ENCODE results near the gene LPGAT1. TPM values are rescaled to one million over a fixed set of nuclear protein-coding genes. Genes with fewer than 3 reads are reported as not detected.

The LPGAT1 gene
- total and polyA plus RNA-seq, 2 of the 13 experiments (the other 11 are each of a cell fraction or from before 2014, with no cell fraction given), result 12.1 to 48.3 TPM

- Histone ChIP-seq H3K27me3 (ENCODE audit: control insufficient read depth in 1 of 2, insufficient read depth in 2 of 2, low read length in 2 of 2) (no peaks in the 10 kb centered on the region), H3K4me1 (ENCODE audit: insufficient read depth, low read length) (peaks cover 6% of the 10 kb centered on the region; the same call in 1 of the 2 replicates), H3K9me3 (ENCODE audit: low read length) (no peaks in the 10 kb centered on the region), H3K79me2 (ENCODE audit: insufficient read depth, low read length) (no peaks in the 10 kb centered on the region), H3K4me2 (ENCODE audit: low read depth, low read length) (peak overlapping the region; percentile 52), H3K36me3 (replicated peaks in 1 of 2; ENCODE audit: control insufficient read depth in 1 of 2, insufficient read depth in 2 of 2, low read length in 2 of 2) (no peaks in the 10 kb centered on the region), H3K27ac (ENCODE audit: extremely low read length, insufficient read depth, low read length) (no peak overlapping the region), H3K4me3 (replicated peaks in 1 of 3; ENCODE audit: insufficient read depth in 1 of 3, low read depth in 2 of 3, low read length in 3 of 3) (peak overlapping the region in 1 of 3 experiments; percentile 7; a peak in 1 of 6 replicates), H3K9ac (ENCODE audit: insufficient read depth, low read depth, low read length) (no peak overlapping the region), H4K20me1 (ENCODE audit: insufficient read depth, low read length) (no peaks in the 10 kb centered on the region), H2AFZ (ENCODE audit: low read length) (no peak overlapping the region)
- ATAC-seq, result no peak
- BruUV-seq (replicated peaks), result no TSS peak
- CTCF ChIA-PET (ENCODE audit: low intra/inter-chr PET ratio, low total read pairs), result no interaction called here
- in situ Hi-C loops (cut with HindIII; ENCODE audit: extremely low pct_ligation_motif_present, low pct_unique_long_range_greater_than_20kb), result no loop called here
- intact Hi-C loops (cut with micrococcal nuclease; ENCODE audit: unreplicated experiment), result no loop called here
- TF ChIP-seq FLYWCH1 (CRISPR knock-in tag; IDR thresholded peaks at IDR 0.05) (no peak), THRA (CRISPR knock-in tag; IDR thresholded peaks at IDR 0.05; ENCODE audit: borderline replicate concordance) (no peak), ZNF883 (CRISPR knock-in tag; IDR thresholded peaks at IDR 0.05; ENCODE audit: not compliant biosample characterization) (no peak), ZBTB43 (CRISPR knock-in tag; conservative IDR thresholded peaks at IDR 0.05) (no peak), SIN3A (IDR thresholded peaks at IDR 0.05; ENCODE audit: borderline replicate concordance, low read depth, low read length) (no peak), ZNF792 (CRISPR knock-in tag; IDR thresholded peaks at IDR 0.05) (no peak), HMGXB4 (CRISPR knock-in tag; IDR thresholded peaks at IDR 0.05; ENCODE audit: borderline replicate concordance in 1 of 2, low read depth in 1 of 2) (no peak), ZNF629 (CRISPR knock-in tag; conservative IDR thresholded peaks at IDR 0.05) (no peak), ATF7 (IDR thresholded peaks at IDR 0.05) (no peak), ATF7 (CRISPR knock-in tag; IDR thresholded peaks at IDR 0.05) (no peak), RCOR2 (CRISPR knock-in tag; IDR thresholded peaks at IDR 0.05) (no peak), BRCA1 (CRISPR knock-in tag; IDR thresholded peaks at IDR 0.05) (no peak), MTA1 (CRISPR knock-in tag; IDR thresholded peaks at IDR 0.05; ENCODE audit: borderline replicate concordance) (no peak), ZNF577 (CRISPR knock-in tag; IDR thresholded peaks at IDR 0.05; ENCODE audit: borderline replicate concordance, low read depth) (no peak), MAZ (IDR thresholded peaks at IDR 0.05; ENCODE audit: borderline replicate concordance, low read depth, low read length) (no peak), MAZ (CRISPR knock-in tag; IDR thresholded peaks at IDR 0.05; ENCODE audit: low read depth) (no peak), KLF12 (CRISPR knock-in tag; IDR thresholded peaks at IDR 0.05; ENCODE audit: borderline replicate concordance) (no peak)
- POLR2A ChIA-PET, result interaction anchor here (1.2 kb wide), 1 partner anchor 13 kb away, joined by 3 read pairs; no protein-coding TSS in a partner anchor
- FAIRE-seq, result no peak
- DNase-seq (ENCODE audit: low spot score), result no peak
Observed at GRCh38 chr1:211843018-211843417, 12.5 kb upstream of the LPGAT1 start.

Data from HepG2 (cell line).